HG03354 (cell line): ENCODE results near the gene CHMP1A.

Source experiments
- ATAC-seq: cut with Tn5 transposase; IDR thresholded peaks from one replicate; pipeline ENCODE4 v1.9.1; 2021; ENCODE audit warnings: mild to moderate bottlenecking; ENCODE audit not compliant: unreplicated experiment, poor library complexity, severe bottlenecking

CHMP1A gene

GRCh38 chr16:89612415-89613166 is 44.9 kb downstream of the CHMP1A start:
- ATAC-seq: no peak

- no peak for ATAC-seq
Observed at GRCh38 chr16:89610108-89610453, 47.4 kb downstream of the CHMP1A start.

GRCh38 chr16:89607937-89608740 is 49.4 kb downstream of the CHMP1A start:
- ATAC-seq: no peak

GRCh38 chr16:89607453-89607852 is 50.1 kb downstream of the CHMP1A start:
- no peak for ATAC-seq

- no peak for ATAC-seq
Observed at GRCh38 chr16:89606006-89606405, 51.5 kb downstream of the CHMP1A start.

GRCh38 chr16:89605186-89605970 is 52.1 kb downstream of the CHMP1A start:
- ATAC-seq: no peak

- no peak for ATAC-seq
Observed at GRCh38 chr16:89604764-89605163, 52.7 kb downstream of the CHMP1A start.

GRCh38 chr16:89602952-89603590 is 54.4 kb downstream of the CHMP1A start:
- no peak for ATAC-seq

GRCh38 chr16:89602273-89602951 is 55.1 kb downstream of the CHMP1A start:
- ATAC-seq: no peak

- ATAC-seq: no peak
Observed at GRCh38 chr16:89601906-89602272, 55.6 kb downstream of the CHMP1A start.

- no peak for ATAC-seq
Observed at GRCh38 chr16:89600956-89601355, 56.6 kb downstream of the CHMP1A start.

- no peak for ATAC-seq
Observed at GRCh38 chr16:89600427-89600826, 57.1 kb downstream of the CHMP1A start.

- ATAC-seq: no peak
Observed at GRCh38 chr16:89599902-89600301, 57.6 kb downstream of the CHMP1A start.

- no peak for ATAC-seq
Observed at GRCh38 chr16:89599451-89599858, 58.1 kb downstream of the CHMP1A start.

- ATAC-seq: no peak
Observed at GRCh38 chr16:89598199-89598598, 59.3 kb downstream of the CHMP1A start.

- ATAC-seq: no peak
Observed at GRCh38 chr16:89596957-89597649, 60.4 kb downstream of the CHMP1A start.

GRCh38 chr16:89596061-89596689 is 61.3 kb downstream of the CHMP1A start:
- no peak for ATAC-seq

- no peak for ATAC-seq
Observed at GRCh38 chr16:89595330-89596060, 62.0 kb downstream of the CHMP1A start.
